K562 (cell line): ENCODE results near the gene PRKAR1A. TPM values are rescaled to one million over a fixed set of nuclear protein-coding genes. Genes with fewer than 3 reads are reported as not detected.

Experiments
- E2F3 ChIP-seq: fragments of 250-450 bp; sonication (Bioruptor Pico); IDR thresholded peaks from 2 replicates; pipeline ENCODE4 v1.4.0; 2020; ENCODE audit warnings: mild to moderate bottlenecking
- HDGF ChIP-seq: fragments of 450-650 bp; IDR thresholded peaks from 2 replicates; pipeline ENCODE4 v1.6.1; 2016
- HINFP ChIP-seq: fragments of 450-650 bp; conservative IDR thresholded peaks from 2 replicates; pipeline ENCODE4 v1.6.1; 2016; ENCODE audit warnings: missing genetic modification characterization, low read depth, mild to moderate bottlenecking, control low read depth, missing compliant biosample characterization
- KAT8 ChIP-seq: fragments of 450-650 bp; IDR thresholded peaks from 2 replicates; pipeline ENCODE4 v1.6.1; 2016; ENCODE audit warnings: low read depth, mild to moderate bottlenecking
- polyA plus RNA-seq, 8 experiments: library from polyadenylated mRNA; depleted of rRNA in 4 of 8; stranded (reverse) in 5 of 8; unstranded in 3 of 8; fragments of >200 nt; fragmentation: Nextera tagmentation in 2 of 8; fragmentation: Illumina TruSeq in 1 of 8; extraction: Ambion mirVana in 2 of 8; extraction: Trizol in 1 of 8; gene quantifications; 2 replicates each; pipeline versions ENCODE4 v1.2.1 to v1.2.3, GENCODE V29; 2011 to 2014; ENCODE audit warnings: inconsistent platforms in 1 of 8, missing spikeins in 1 of 8
- total RNA-seq, 7 experiments: library from RNA; depleted of rRNA in 6 of 7; stranded (reverse); fragments of >200 nt in 6 of 7; fragmentation: Illumina TruSeq in 2 of 7; extraction: Trizol in 2 of 7; gene quantifications; 2 replicates each; pipeline versions ENCODE4 v1.2.1 to v1.2.3, GENCODE V29; 2011 to 2021; ENCODE audit warnings: low replicate concordance in 1 of 7
- TF ChIP-seq, protein P1 (sequence below): fragments of 450-650 bp; IDR thresholded peaks from 2 replicates; pipeline ENCODE4 v1.6.1; 2016; ENCODE audit warnings: borderline replicate concordance
- TF ChIP-seq, protein P2 (sequence below): fragments of 200-800 bp; sonication (Bioruptor generic); IDR thresholded peaks from 2 replicates; pipeline ENCODE4 v1.6.1; 2017; ENCODE audit warnings: missing genetic modification characterization, missing compliant biosample characterization
- TF ChIP-seq, protein P3 (sequence below): sonication (generic); formaldehyde crosslinking; IDR thresholded peaks from 2 replicates; pipeline ENCODE4 v1.8.0; 2022; ENCODE audit warnings: mild to moderate bottlenecking, missing genetic modification reagents
- TF ChIP-seq, protein P4 (sequence below), 2 experiments: fragments of 450-650 bp in 1 of 2; sonication (generic) in 1 of 2; formaldehyde crosslinking in 1 of 2; IDR thresholded peaks; 2 replicates each; pipeline versions ENCODE4 v1.7.1 to v1.9.0; 2016 to 2022; ENCODE audit warnings: inconsistent platforms in 1 of 2, mild to moderate bottlenecking in 1 of 2, missing genetic modification reagents in 1 of 2

PRKAR1A gene
- total and polyA plus RNA-seq, 9 of the 15 experiments (the other 6 are each of a cell fraction or from before 2014, with no cell fraction given): 15.0 to 95.6 (median 67.5) TPM

DNA sequence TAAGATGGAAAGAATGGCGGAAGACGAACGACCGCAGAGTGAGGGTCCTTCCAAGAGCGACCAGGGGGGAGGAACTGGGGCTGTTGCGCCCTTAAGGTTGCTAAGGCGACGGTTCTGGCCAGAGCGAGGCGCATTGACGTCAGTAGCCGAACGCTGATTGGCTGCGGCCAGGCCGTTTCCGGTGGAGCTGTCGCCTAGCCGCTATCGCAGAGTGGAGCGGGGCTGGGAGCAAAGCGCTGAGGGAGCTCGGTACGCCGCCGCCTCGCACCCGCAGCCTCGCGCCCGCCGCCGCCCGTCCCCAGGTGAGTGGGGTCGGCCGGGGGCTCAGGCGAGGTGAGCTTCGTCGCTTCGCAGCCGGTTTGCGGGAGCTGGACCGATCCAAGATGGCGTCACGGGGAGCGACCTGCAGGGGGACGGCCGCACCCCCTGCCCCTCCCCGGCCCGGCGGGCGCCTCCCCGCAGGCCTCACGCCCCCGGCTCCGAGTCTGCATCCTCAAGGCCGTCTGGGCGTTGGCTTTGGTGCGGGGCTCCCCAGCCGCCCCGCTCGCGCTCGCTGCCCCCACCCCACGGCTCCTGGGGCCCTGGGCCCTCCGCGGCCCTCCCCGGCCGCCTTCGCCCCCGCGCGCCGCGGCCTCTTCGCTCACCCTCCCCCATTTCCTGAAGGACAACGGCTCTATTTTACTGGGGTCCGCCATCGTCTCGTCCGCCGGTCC lies at the start of gene PRKAR1A (continued):
- TF ChIP-seq, protein P1, sequence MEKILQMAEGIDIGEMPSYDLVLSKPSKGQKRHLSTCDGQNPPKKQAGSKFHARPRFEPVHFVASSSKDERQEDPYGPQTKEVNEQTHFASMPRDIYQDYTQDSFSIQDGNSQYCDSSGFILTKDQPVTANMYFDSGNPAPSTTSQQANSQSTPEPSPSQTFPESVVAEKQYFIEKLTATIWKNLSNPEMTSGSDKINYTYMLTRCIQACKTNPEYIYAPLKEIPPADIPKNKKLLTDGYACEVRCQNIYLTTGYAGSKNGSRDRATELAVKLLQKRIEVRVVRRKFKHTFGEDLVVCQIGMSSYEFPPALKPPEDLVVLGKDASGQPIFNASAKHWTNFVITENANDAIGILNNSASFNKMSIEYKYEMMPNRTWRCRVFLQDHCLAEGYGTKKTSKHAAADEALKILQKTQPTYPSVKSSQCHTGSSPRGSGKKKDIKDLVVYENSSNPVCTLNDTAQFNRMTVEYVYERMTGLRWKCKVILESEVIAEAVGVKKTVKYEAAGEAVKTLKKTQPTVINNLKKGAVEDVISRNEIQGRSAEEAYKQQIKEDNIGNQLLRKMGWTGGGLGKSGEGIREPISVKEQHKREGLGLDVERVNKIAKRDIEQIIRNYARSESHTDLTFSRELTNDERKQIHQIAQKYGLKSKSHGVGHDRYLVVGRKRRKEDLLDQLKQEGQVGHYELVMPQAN: no peak; the same call in 1 of the 2 replicates
- TF ChIP-seq E2F3 (no peak), KAT8 (no peak), HINFP (tag) (no peak), HDGF (no peak)
- TF ChIP-seq, protein P2, sequence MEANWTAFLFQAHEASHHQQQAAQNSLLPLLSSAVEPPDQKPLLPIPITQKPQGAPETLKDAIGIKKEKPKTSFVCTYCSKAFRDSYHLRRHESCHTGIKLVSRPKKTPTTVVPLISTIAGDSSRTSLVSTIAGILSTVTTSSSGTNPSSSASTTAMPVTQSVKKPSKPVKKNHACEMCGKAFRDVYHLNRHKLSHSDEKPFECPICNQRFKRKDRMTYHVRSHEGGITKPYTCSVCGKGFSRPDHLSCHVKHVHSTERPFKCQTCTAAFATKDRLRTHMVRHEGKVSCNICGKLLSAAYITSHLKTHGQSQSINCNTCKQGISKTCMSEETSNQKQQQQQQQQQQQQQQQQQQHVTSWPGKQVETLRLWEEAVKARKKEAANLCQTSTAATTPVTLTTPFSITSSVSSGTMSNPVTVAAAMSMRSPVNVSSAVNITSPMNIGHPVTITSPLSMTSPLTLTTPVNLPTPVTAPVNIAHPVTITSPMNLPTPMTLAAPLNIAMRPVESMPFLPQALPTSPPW (CRISPR knock-in tag): peak; percentile 87
- TF ChIP-seq, protein P3, sequence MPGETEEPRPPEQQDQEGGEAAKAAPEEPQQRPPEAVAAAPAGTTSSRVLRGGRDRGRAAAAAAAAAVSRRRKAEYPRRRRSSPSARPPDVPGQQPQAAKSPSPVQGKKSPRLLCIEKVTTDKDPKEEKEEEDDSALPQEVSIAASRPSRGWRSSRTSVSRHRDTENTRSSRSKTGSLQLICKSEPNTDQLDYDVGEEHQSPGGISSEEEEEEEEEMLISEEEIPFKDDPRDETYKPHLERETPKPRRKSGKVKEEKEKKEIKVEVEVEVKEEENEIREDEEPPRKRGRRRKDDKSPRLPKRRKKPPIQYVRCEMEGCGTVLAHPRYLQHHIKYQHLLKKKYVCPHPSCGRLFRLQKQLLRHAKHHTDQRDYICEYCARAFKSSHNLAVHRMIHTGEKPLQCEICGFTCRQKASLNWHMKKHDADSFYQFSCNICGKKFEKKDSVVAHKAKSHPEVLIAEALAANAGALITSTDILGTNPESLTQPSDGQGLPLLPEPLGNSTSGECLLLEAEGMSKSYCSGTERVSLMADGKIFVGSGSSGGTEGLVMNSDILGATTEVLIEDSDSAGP (CRISPR knock-in tag): peak; percentile 99
- TF ChIP-seq, protein P4, sequence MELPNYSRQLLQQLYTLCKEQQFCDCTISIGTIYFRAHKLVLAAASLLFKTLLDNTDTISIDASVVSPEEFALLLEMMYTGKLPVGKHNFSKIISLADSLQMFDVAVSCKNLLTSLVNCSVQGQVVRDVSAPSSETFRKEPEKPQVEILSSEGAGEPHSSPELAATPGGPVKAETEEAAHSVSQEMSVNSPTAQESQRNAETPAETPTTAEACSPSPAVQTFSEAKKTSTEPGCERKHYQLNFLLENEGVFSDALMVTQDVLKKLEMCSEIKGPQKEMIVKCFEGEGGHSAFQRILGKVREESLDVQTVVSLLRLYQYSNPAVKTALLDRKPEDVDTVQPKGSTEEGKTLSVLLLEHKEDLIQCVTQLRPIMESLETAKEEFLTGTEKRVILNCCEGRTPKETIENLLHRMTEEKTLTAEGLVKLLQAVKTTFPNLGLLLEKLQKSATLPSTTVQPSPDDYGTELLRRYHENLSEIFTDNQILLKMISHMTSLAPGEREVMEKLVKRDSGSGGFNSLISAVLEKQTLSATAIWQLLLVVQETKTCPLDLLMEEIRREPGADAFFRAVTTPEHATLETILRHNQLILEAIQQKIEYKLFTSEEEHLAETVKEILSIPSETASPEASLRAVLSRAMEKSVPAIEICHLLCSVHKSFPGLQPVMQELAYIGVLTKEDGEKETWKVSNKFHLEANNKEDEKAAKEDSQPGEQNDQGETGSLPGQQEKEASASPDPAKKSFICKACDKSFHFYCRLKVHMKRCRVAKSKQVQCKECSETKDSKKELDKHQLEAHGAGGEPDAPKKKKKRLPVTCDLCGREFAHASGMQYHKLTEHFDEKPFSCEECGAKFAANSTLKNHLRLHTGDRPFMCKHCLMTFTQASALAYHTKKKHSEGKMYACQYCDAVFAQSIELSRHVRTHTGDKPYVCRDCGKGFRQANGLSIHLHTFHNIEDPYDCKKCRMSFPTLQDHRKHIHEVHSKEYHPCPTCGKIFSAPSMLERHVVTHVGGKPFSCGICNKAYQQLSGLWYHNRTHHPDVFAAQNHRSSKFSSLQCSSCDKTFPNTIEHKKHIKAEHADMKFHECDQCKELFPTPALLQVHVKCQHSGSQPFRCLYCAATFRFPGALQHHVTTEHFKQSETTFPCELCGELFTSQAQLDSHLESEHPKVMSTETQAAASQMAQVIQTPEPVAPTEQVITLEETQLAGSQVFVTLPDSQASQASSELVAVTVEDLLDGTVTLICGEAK (IDR thresholded peaks at IDR 0.05): peak; percentile 79
- TF ChIP-seq, protein P4 (CRISPR knock-in tag; IDR thresholded peaks at IDR 0.05): no peak
